ENCODE data around the gene TBCA. TPM values are rescaled to one million over a fixed set of nuclear protein-coding genes. Genes with fewer than 3 reads are reported as not detected.

The TBCA gene
- total and polyA plus RNA-seq, 9 of the 15 experiments (the other 6 are each of a cell fraction or from before 2014, with no cell fraction given): 164 to 661 (median 334) TPM

DNA sequence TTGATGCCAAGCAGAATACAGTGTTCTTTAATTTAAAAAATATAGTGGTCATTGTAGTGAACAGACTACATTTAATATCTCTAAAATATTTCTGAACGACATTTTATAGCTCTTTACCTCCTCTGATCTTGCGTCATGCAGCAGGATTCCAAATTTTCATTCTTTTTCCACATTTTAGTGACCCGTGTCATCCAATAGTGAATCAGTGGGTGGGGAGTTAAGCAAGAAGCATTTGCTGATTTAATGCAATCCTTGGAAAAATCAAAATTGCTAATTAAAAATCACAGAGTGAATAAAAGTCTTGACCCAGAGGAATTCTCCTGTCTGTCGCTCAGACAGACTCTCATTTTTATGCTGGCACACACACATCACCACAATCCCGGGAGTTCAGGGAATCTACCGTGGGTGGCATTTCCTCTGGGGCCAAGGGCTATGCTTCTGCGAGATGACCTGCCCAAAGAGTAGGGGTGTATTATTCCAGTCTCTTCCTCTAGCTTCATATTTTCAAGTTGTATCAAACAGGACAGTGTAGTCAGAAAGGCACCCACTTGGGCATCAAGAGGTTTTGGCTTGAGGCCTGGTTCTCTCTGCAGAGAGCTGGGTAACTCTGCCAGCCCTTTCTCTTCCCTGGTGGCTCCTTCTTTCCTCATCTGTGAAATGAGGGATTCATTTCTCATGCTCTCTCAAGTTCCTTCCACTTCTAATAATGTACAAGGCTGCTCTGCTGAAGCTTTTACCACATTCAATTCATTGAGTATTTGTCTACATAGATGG, 112.9 kb downstream of the TBCA start (continued):
- TF ChIP-seq, protein P1, sequence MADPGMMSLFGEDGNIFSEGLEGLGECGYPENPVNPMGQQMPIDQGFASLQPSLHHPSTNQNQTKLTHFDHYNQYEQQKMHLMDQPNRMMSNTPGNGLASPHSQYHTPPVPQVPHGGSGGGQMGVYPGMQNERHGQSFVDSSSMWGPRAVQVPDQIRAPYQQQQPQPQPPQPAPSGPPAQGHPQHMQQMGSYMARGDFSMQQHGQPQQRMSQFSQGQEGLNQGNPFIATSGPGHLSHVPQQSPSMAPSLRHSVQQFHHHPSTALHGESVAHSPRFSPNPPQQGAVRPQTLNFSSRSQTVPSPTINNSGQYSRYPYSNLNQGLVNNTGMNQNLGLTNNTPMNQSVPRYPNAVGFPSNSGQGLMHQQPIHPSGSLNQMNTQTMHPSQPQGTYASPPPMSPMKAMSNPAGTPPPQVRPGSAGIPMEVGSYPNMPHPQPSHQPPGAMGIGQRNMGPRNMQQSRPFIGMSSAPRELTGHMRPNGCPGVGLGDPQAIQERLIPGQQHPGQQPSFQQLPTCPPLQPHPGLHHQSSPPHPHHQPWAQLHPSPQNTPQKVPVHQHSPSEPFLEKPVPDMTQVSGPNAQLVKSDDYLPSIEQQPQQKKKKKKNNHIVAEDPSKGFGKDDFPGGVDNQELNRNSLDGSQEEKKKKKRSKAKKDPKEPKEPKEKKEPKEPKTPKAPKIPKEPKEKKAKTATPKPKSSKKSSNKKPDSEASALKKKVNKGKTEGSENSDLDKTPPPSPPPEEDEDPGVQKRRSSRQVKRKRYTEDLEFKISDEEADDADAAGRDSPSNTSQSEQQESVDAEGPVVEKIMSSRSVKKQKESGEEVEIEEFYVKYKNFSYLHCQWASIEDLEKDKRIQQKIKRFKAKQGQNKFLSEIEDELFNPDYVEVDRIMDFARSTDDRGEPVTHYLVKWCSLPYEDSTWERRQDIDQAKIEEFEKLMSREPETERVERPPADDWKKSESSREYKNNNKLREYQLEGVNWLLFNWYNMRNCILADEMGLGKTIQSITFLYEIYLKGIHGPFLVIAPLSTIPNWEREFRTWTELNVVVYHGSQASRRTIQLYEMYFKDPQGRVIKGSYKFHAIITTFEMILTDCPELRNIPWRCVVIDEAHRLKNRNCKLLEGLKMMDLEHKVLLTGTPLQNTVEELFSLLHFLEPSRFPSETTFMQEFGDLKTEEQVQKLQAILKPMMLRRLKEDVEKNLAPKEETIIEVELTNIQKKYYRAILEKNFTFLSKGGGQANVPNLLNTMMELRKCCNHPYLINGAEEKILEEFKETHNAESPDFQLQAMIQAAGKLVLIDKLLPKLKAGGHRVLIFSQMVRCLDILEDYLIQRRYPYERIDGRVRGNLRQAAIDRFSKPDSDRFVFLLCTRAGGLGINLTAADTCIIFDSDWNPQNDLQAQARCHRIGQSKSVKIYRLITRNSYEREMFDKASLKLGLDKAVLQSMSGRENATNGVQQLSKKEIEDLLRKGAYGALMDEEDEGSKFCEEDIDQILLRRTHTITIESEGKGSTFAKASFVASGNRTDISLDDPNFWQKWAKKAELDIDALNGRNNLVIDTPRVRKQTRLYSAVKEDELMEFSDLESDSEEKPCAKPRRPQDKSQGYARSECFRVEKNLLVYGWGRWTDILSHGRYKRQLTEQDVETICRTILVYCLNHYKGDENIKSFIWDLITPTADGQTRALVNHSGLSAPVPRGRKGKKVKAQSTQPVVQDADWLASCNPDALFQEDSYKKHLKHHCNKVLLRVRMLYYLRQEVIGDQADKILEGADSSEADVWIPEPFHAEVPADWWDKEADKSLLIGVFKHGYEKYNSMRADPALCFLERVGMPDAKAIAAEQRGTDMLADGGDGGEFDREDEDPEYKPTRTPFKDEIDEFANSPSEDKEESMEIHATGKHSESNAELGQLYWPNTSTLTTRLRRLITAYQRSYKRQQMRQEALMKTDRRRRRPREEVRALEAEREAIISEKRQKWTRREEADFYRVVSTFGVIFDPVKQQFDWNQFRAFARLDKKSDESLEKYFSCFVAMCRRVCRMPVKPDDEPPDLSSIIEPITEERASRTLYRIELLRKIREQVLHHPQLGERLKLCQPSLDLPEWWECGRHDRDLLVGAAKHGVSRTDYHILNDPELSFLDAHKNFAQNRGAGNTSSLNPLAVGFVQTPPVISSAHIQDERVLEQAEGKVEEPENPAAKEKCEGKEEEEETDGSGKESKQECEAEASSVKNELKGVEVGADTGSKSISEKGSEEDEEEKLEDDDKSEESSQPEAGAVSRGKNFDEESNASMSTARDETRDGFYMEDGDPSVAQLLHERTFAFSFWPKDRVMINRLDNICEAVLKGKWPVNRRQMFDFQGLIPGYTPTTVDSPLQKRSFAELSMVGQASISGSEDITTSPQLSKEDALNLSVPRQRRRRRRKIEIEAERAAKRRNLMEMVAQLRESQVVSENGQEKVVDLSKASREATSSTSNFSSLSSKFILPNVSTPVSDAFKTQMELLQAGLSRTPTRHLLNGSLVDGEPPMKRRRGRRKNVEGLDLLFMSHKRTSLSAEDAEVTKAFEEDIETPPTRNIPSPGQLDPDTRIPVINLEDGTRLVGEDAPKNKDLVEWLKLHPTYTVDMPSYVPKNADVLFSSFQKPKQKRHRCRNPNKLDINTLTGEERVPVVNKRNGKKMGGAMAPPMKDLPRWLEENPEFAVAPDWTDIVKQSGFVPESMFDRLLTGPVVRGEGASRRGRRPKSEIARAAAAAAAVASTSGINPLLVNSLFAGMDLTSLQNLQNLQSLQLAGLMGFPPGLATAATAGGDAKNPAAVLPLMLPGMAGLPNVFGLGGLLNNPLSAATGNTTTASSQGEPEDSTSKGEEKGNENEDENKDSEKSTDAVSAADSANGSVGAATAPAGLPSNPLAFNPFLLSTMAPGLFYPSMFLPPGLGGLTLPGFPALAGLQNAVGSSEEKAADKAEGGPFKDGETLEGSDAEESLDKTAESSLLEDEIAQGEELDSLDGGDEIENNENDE (IDR thresholded peaks at IDR 0.05; ENCODE audit: low read depth, low read length): no peak
- TF ChIP-seq, protein P2, sequence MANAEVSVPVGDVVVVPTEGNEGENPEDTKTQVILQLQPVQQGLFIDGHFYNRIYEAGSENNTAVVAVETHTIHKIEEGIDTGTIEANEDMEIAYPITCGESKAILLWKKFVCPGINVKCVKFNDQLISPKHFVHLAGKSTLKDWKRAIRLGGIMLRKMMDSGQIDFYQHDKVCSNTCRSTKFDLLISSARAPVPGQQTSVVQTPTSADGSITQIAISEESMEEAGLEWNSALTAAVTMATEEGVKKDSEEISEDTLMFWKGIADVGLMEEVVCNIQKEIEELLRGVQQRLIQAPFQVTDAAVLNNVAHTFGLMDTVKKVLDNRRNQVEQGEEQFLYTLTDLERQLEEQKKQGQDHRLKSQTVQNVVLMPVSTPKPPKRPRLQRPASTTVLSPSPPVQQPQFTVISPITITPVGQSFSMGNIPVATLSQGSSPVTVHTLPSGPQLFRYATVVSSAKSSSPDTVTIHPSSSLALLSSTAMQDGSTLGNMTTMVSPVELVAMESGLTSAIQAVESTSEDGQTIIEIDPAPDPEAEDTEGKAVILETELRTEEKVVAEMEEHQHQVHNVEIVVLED (CRISPR knock-in tag; IDR thresholded peaks at IDR 0.05): no peak
- TF ChIP-seq TAF7 (tag; IDR thresholded peaks at IDR 0.05): no peak
- TF ChIP-seq, protein P3, sequence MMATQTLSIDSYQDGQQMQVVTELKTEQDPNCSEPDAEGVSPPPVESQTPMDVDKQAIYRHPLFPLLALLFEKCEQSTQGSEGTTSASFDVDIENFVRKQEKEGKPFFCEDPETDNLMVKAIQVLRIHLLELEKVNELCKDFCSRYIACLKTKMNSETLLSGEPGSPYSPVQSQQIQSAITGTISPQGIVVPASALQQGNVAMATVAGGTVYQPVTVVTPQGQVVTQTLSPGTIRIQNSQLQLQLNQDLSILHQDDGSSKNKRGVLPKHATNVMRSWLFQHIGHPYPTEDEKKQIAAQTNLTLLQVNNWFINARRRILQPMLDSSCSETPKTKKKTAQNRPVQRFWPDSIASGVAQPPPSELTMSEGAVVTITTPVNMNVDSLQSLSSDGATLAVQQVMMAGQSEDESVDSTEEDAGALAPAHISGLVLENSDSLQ (IDR thresholded peaks at IDR 0.05): no peak
